Thoracic aorta (tissue), 2 donors: ENCODE measurements around the gene NUP58. TPM values are rescaled to one million over a fixed set of nuclear protein-coding genes. Genes with fewer than 3 reads are reported as not detected.
A peak's percentile ranks its signal among the peaks of the same experiment; 100 is the strongest.

Source experiments
- ATAC-seq: fragments of 150-250 bp; one replicate; pipeline ENCODE4 v1.8.0; 2017; ENCODE audit warnings: low read depth; ENCODE audit not compliant: insufficient number of reproducible peaks, low FRiP score
- DNase-seq: peaks from one replicate; pipeline ENCODE4 v3.0.0-alpha.2; 2020; ENCODE audit warnings: low spot score
- H3K27ac ChIP-seq, 2 donors: fragments of 200-600 bp; sonication (generic); 1 replicate in 1 of 2; 2 replicates in 1 of 2; pipeline ENCODE4 v1.5.1; 2016; ENCODE audit warnings: mild to moderate bottlenecking in 2 of 2, moderate library complexity in 2 of 2
- H3K27me3 ChIP-seq: fragments of 200-600 bp; sonication (generic); replicated peaks from 2 replicates; pipeline ENCODE4 v1.6.0; 2016; ENCODE audit warnings: mild to moderate bottlenecking; ENCODE audit not compliant: insufficient read depth
- H3K36me3 ChIP-seq: fragments of 200-600 bp; sonication (generic); one replicate; pipeline ENCODE4 v1.5.1; 2016
- H3K4me1 ChIP-seq, 2 donors: fragments of 200-600 bp; sonication (generic); 1 replicate in 1 of 2; 2 replicates in 1 of 2; pipeline versions ENCODE4 v1.5.1 to v1.6.0; 2016; ENCODE audit warnings: low read depth in 2 of 2, mild to moderate bottlenecking in 1 of 2; ENCODE audit not compliant: control insufficient read depth in 1 of 2
- H3K4me3 ChIP-seq: fragments of 200-600 bp; sonication (generic); 2 replicates; pipeline ENCODE4 v1.5.1; 2016; ENCODE audit warnings: mild to moderate bottlenecking
- H3K9me3 ChIP-seq: fragments of 200-600 bp; sonication (generic); 2 replicates; pipeline ENCODE4 v1.5.1; 2016
- total RNA-seq, 2 donors: library from RNA; depleted of rRNA; stranded (reverse); fragments of >200 nt; gene quantifications; one replicate each; pipeline versions ENCODE4 v1.1.0 to v1.2.3, GENCODE V29; 2016
- TF ChIP-seq, protein P1 (sequence below): fragments of 200-600 bp; sonication (generic); IDR thresholded peaks from one replicate; pipeline ENCODE4 v1.5.1; 2019; ENCODE audit warnings: antibody characterized with exemption

NUP58 gene, protein sequence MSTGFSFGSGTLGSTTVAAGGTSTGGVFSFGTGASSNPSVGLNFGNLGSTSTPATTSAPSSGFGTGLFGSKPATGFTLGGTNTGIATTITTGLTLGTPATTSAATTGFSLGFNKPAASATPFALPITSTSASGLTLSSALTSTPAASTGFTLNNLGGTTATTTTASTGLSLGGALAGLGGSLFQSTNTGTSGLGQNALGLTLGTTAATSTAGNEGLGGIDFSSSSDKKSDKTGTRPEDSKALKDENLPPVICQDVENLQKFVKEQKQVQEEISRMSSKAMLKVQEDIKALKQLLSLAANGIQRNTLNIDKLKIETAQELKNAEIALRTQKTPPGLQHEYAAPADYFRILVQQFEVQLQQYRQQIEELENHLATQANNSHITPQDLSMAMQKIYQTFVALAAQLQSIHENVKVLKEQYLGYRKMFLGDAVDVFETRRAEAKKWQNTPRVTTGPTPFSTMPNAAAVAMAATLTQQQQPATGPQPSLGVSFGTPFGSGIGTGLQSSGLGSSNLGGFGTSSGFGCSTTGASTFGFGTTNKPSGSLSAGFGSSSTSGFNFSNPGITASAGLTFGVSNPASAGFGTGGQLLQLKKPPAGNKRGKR
- 10 to 100 TPM; 43.9 to 65.0 TPM for total RNA-seq

GRCh38 chr13:25301347-25302113 lies at the start of gene NUP58:
Gene NUP58, plus strand, starts transcription at chr13:25301625. Its CDS starts 149 bp downstream, at chr13:25301774.
- TF ChIP-seq, protein P1, sequence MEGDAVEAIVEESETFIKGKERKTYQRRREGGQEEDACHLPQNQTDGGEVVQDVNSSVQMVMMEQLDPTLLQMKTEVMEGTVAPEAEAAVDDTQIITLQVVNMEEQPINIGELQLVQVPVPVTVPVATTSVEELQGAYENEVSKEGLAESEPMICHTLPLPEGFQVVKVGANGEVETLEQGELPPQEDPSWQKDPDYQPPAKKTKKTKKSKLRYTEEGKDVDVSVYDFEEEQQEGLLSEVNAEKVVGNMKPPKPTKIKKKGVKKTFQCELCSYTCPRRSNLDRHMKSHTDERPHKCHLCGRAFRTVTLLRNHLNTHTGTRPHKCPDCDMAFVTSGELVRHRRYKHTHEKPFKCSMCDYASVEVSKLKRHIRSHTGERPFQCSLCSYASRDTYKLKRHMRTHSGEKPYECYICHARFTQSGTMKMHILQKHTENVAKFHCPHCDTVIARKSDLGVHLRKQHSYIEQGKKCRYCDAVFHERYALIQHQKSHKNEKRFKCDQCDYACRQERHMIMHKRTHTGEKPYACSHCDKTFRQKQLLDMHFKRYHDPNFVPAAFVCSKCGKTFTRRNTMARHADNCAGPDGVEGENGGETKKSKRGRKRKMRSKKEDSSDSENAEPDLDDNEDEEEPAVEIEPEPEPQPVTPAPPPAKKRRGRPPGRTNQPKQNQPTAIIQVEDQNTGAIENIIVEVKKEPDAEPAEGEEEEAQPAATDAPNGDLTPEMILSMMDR: no peak
- H3K4me3 ChIP-seq: peak within 1 kb of the TSS; percentile 78
- no peaks in the 10 kb centered on the region for H3K36me3 ChIP-seq
- H3K9me3 ChIP-seq: no peaks in the 10 kb centered on the region
- ATAC-seq (peak; percentile 94), DNase-seq (peak; percentile 73)
- no peaks in the 10 kb centered on the region for H3K27me3 ChIP-seq
- peaks cover 5 to 27% of the 10 kb centered on the region in 2 donors for H3K4me1 ChIP-seq
- H3K27ac ChIP-seq: peak within 1 kb of the TSS; percentile 78 to 95

DNA sequence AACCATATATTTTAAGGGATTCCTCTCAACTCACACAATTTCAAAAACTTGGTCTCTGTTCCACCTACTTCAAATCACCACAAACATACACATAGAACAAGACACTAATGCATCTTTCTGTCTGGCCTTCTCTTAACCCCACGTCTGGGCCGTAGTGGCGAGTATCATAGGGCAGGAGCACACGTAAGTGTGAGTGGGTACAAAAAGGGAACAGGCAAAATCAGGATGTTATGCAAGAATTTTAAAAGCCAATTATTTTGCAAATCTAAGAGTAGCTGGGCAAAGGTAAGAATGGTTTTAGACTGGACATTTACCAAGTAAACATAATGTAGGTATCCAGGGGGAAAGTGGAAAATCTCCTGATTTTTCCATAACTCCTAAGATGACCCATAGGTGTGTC lies 49.2 kb upstream of the NUP58 start:
- ATAC-seq (no peak), DNase-seq (no peak)
- no peaks in the 10 kb centered on the region for H3K9me3 ChIP-seq
- no peak overlapping the region for H3K27ac ChIP-seq
- H3K27me3 ChIP-seq: no peaks in the 10 kb centered on the region
- TF ChIP-seq, protein P1: no peak
- no peaks in the 10 kb centered on the region for H3K4me1 ChIP-seq
- no peak overlapping the region for H3K4me3 ChIP-seq
- H3K36me3 ChIP-seq: peaks cover 17% of the 10 kb centered on the region

GRCh38 chr13:25252752-25253151 lies 48.7 kb upstream of the NUP58 start:
- H3K27me3 ChIP-seq: no peaks in the 10 kb centered on the region
- ATAC-seq (no peak), DNase-seq (no peak)
- TF ChIP-seq, protein P1: no peak
- no peak overlapping the region for H3K27ac ChIP-seq
- H3K4me3 ChIP-seq: no peak overlapping the region
- H3K4me1 ChIP-seq: no peaks in the 10 kb centered on the region
- peaks cover 22% of the 10 kb centered on the region for H3K36me3 ChIP-seq
- no peaks in the 10 kb centered on the region for H3K9me3 ChIP-seq

- peaks cover 23% of the 10 kb centered on the region for H3K36me3 ChIP-seq
- TF ChIP-seq, protein P1: no peak
- no peak overlapping the region for H3K27ac ChIP-seq
- H3K27me3 ChIP-seq: no peaks in the 10 kb centered on the region
- no peak for DNase-seq
- no peaks in the 10 kb centered on the region for H3K4me1 ChIP-seq
- H3K9me3 ChIP-seq: no peaks in the 10 kb centered on the region
- no peak for ATAC-seq
- no peak overlapping the region for H3K4me3 ChIP-seq
These were observed 47.7 kb upstream of the NUP58 start for GRCh38 chr13:25253702-25254101.

DNA sequence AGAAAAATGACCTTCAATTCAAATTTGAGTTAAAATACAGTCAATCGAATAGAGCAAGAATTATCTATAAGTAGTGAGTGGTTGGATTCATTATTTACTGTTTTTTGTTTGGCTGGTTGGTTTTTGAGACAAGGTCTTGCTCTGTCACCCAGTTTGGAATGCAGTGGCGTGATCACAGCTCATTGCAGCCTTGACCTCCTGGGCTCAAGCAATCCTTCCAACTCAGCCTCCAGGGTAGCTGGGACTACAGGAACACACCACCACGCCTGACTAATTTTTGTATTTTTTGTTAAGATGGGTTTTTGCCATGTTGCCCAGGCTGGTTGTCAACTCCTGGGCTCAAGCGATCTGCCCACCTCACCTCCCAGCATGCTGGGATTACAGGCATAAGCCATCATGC lies 39.2 kb upstream of the NUP58 start:
- no peaks in the 10 kb centered on the region for H3K9me3 ChIP-seq
- H3K36me3 ChIP-seq: peaks cover 37% of the 10 kb centered on the region
- H3K27ac ChIP-seq: no peak overlapping the region
- TF ChIP-seq, protein P1: no peak
- no peaks in the 10 kb centered on the region for H3K27me3 ChIP-seq
- ATAC-seq (no peak), DNase-seq (no peak)
- H3K4me3 ChIP-seq: no peak overlapping the region
- H3K4me1 ChIP-seq: no peaks in the 10 kb centered on the region
